H1 (cell line): ENCODE data around the gene CCL3. TPM values are rescaled to one million over a fixed set of nuclear protein-coding genes. Genes with fewer than 3 reads are reported as not detected.

Experiments used
- CTCF ChIA-PET: fragments of 300-600 bp; sonication (Branson Sonifier 250); formaldehyde crosslinking; loops from one replicate; lab custom pipeline; 2021; ENCODE audit not compliant: partially characterized antibody; lab: Charles Lee
- POLR2A ChIA-PET: fragments of 300-600 bp; sonication (Branson Sonifier 250); formaldehyde crosslinking; loops from one replicate; lab custom pipeline; 2021; ENCODE audit warnings: inconsistent platforms; ENCODE audit not compliant: partially characterized antibody; lab: Charles Lee
- DNase-seq, 2 experiments: peaks; one replicate each; pipeline versions ENCODE4 v3.0.0 to v3.0.0-alpha.2; 2010 to 2022; ENCODE audit warnings: low spot score in 2 of 2, low read depth in 1 of 2, mixed read lengths in 1 of 2
- FAIRE-seq: peaks from 2 replicates; lab custom pipeline; 2011; peaks lifted over from hg19 to GRCh38; lab: Jason Lieb, UNC
- H2AFZ ChIP-seq: 2 replicates; pipeline ENCODE4 v1.8.1; 2012; ENCODE audit warnings: low read length, inconsistent platforms
- H2AK5ac ChIP-seq: 2 replicates; pipeline ENCODE4 v1.6.1; 2013; ENCODE audit warnings: low read depth, low read length
- H2BK120ac ChIP-seq: replicated peaks from 2 replicates; pipeline ENCODE3; 2013; ENCODE audit warnings: low read depth, low read length, inconsistent platforms
- H2BK12ac ChIP-seq: 2 replicates; pipeline ENCODE4 v1.6.1; 2013; ENCODE audit warnings: low read depth, low read length
- H2BK15ac ChIP-seq: 2 replicates; pipeline ENCODE4 v1.6.1; 2013; ENCODE audit warnings: low read length
- H2BK20ac ChIP-seq: 2 replicates; pipeline ENCODE4 v1.6.1; 2013; ENCODE audit warnings: low read length
- H2BK5ac ChIP-seq: 2 replicates; pipeline ENCODE4 v1.6.1; 2013; ENCODE audit warnings: low read depth, low read length
- H3K14ac ChIP-seq: 2 replicates; pipeline ENCODE4 v1.6.1; 2013; ENCODE audit warnings: inconsistent platforms; ENCODE audit not compliant: insufficient read length
- H3K18ac ChIP-seq: 2 replicates; pipeline ENCODE4 v1.6.1; 2013; ENCODE audit warnings: low read length; ENCODE audit errors: extremely low read depth
- H3K23ac ChIP-seq: 2 replicates; pipeline ENCODE4 v1.6.1; 2013; ENCODE audit warnings: inconsistent platforms; ENCODE audit not compliant: insufficient read length
- H3K23me2 ChIP-seq: 2 replicates; pipeline ENCODE4 v1.6.1; 2013; ENCODE audit warnings: low read depth, low read length
- H3K27ac ChIP-seq: 2 replicates; pipeline ENCODE4 v1.6.1; 2011; ENCODE audit warnings: low read depth, low read length, inconsistent platforms
- H3K27me3 ChIP-seq, 4 experiments: replicated peaks in 1 of 4; 1 replicate in 1 of 4; 2 replicates in 3 of 4; pipeline versions ENCODE4 v1.6.1 to v1.8.1; 2011 to 2013; ENCODE audit warnings: low read length in 3 of 4, mild to moderate bottlenecking in 3 of 4, inconsistent platforms in 2 of 4, mixed read lengths in 2 of 4, moderate library complexity in 1 of 4; ENCODE audit not compliant: control insufficient read depth in 3 of 4, insufficient read depth in 3 of 4; ENCODE audit errors: extremely low read depth in 1 of 4
- H3K36me3 ChIP-seq, 4 experiments: 2 replicates each; pipeline versions ENCODE4 v1.6.1 to v1.8.1; 2011 to 2013; ENCODE audit warnings: mild to moderate bottlenecking in 4 of 4, low read length in 3 of 4, moderate library complexity in 2 of 4, control low read depth in 1 of 4, inconsistent platforms in 1 of 4; ENCODE audit not compliant: insufficient read depth in 4 of 4, control insufficient read depth in 2 of 4
- H3K4ac ChIP-seq: replicated peaks from 2 replicates; pipeline ENCODE3; 2013; ENCODE audit warnings: low read length, low read depth, mixed read lengths, inconsistent platforms; ENCODE audit not compliant: insufficient read length
- H3K4me1 ChIP-seq, 4 experiments: replicated peaks in 1 of 4; 1 replicate in 1 of 4; 2 replicates in 3 of 4; pipeline versions ENCODE4 v1.6.1 to v1.8.1; 2011 to 2013; ENCODE audit warnings: low read length in 3 of 4, inconsistent platforms in 2 of 4, mixed read lengths in 1 of 4; ENCODE audit not compliant: insufficient read depth in 4 of 4, control insufficient read depth in 3 of 4
- H3K4me2 ChIP-seq, 2 experiments: 2 replicates each; pipeline versions ENCODE4 v1.6.1 to v1.8.1; 2011 to 2013; ENCODE audit warnings: low read depth in 2 of 2, low read length in 2 of 2, control low read depth in 1 of 2, inconsistent platforms in 1 of 2, mild to moderate bottlenecking in 1 of 2; ENCODE audit not compliant: insufficient read depth in 1 of 2
- H3K4me3 ChIP-seq, 4 experiments: fragments of 200-600, 300-600 bp in 1 of 4; sonication (generic), shearing (Covaris generic), sonication (Bioruptor Twin) in 1 of 4; 2 replicates each; pipeline versions ENCODE4 v1.5.1 to v1.8.1; 2011 to 2016; ENCODE audit warnings: low read length in 4 of 4, low read depth in 3 of 4, control low read depth in 2 of 4, inconsistent platforms in 2 of 4, mild to moderate bottlenecking in 2 of 4, mixed read lengths in 1 of 4, moderate library complexity in 1 of 4; ENCODE audit not compliant: insufficient read depth in 2 of 4; ENCODE audit errors: extremely low read depth in 1 of 4
- H3K56ac ChIP-seq: replicated peaks from 2 replicates; pipeline ENCODE3; 2013; ENCODE audit warnings: low read depth, mild to moderate bottlenecking, mixed read lengths, low read length, inconsistent platforms; ENCODE audit not compliant: insufficient read length
- H3K79me1 ChIP-seq: 2 replicates; pipeline ENCODE4 v1.6.1; 2013; ENCODE audit warnings: low read depth, low read length, control low read depth
- H3K79me2 ChIP-seq, 2 experiments: 2 replicates each; pipeline versions ENCODE4 v1.6.1 to v1.8.1; 2012 to 2013; ENCODE audit warnings: low read length in 2 of 2, mild to moderate bottlenecking in 2 of 2, inconsistent platforms in 1 of 2; ENCODE audit not compliant: insufficient read depth in 2 of 2, control insufficient read depth in 1 of 2
- H3K9ac ChIP-seq, 4 experiments: replicated peaks in 1 of 4; 1 replicate in 1 of 4; 2 replicates in 3 of 4; pipeline versions ENCODE4 v1.6.1 to v1.8.1; 2011 to 2013; ENCODE audit warnings: low read depth in 3 of 4, low read length in 3 of 4, control low read depth in 2 of 4, mild to moderate bottlenecking in 2 of 4, moderate library complexity in 2 of 4, inconsistent platforms in 1 of 4; ENCODE audit errors: extremely low read depth in 1 of 4
- H3K9me3 ChIP-seq, 2 experiments: 2 replicates each; pipeline versions ENCODE4 v1.6.1 to v1.8.1; 2012 to 2013; ENCODE audit warnings: mild to moderate bottlenecking in 2 of 2, moderate library complexity in 2 of 2, control low read depth in 1 of 2, inconsistent platforms in 1 of 2, low read depth in 1 of 2, low read length in 1 of 2, mixed read lengths in 1 of 2; ENCODE audit not compliant: insufficient read depth in 2 of 2
- H4K20me1 ChIP-seq, 2 experiments: replicated peaks in 1 of 2; 2 replicates each; pipeline versions ENCODE3 to v1.8.1; 2011 to 2013; ENCODE audit warnings: inconsistent platforms in 2 of 2, low read length in 2 of 2, mild to moderate bottlenecking in 1 of 2; ENCODE audit not compliant: insufficient read depth in 2 of 2, control insufficient read depth in 1 of 2
- H4K5ac ChIP-seq: 2 replicates; pipeline ENCODE4 v1.6.1; 2013; ENCODE audit warnings: low read length, low read depth, mixed read lengths, inconsistent platforms; ENCODE audit not compliant: insufficient read length
- H4K8ac ChIP-seq: 2 replicates; pipeline ENCODE4 v1.8.0; 2013; ENCODE audit warnings: mild to moderate bottlenecking, moderate library complexity, low read length, inconsistent platforms; ENCODE audit not compliant: insufficient read depth; ENCODE audit errors: extremely low read depth
- H4K91ac ChIP-seq: replicated peaks from 2 replicates; pipeline ENCODE3; 2013; ENCODE audit warnings: low read length, mixed read lengths, inconsistent platforms; ENCODE audit not compliant: insufficient read length
- BCL11A ChIP-seq, 2 experiments: IDR thresholded peaks; one replicate each; pipeline ENCODE4 v1.6.1; 2011; ENCODE audit warnings: low read depth in 2 of 2, low read length in 2 of 2, mild to moderate bottlenecking in 2 of 2
- CEBPB ChIP-seq: IDR thresholded peaks from 2 replicates; pipeline ENCODE4 v1.6.1; 2012; ENCODE audit warnings: low read depth, low read length
- EGR1 ChIP-seq: IDR thresholded peaks from 2 replicates; pipeline ENCODE4 v1.6.1; 2011; ENCODE audit warnings: low read depth, low read length, borderline replicate concordance
- GTF2F1 ChIP-seq: IDR thresholded peaks from 2 replicates; pipeline ENCODE4 v1.6.1; 2012; ENCODE audit warnings: low read depth, low read length, improper control_type of control experiment, borderline replicate concordance
- MAFK ChIP-seq: IDR thresholded peaks from 2 replicates; pipeline ENCODE4 v1.6.1; 2012; ENCODE audit warnings: low read depth, mild to moderate bottlenecking, improper control_type of control experiment, low read length
- PHF8 ChIP-seq: fragments of 200-600 bp; sonication (generic); conservative IDR thresholded peaks from 2 replicates; pipeline ENCODE4 v1.7.1; 2012; ENCODE audit warnings: low read depth, mild to moderate bottlenecking, inconsistent platforms, low read length, moderate library complexity
- RBBP5 ChIP-seq: IDR thresholded peaks from 2 replicates; pipeline ENCODE4 v1.7.1; 2012; ENCODE audit warnings: low read depth, mild to moderate bottlenecking, inconsistent platforms, low read length, moderate library complexity, borderline replicate concordance
- RXRA ChIP-seq: IDR thresholded peaks from 2 replicates; pipeline ENCODE4 v1.6.1; 2011; ENCODE audit warnings: low read depth, mild to moderate bottlenecking, low read length, moderate library complexity; ENCODE audit not compliant: insufficient read depth
- SIRT6 ChIP-seq: IDR thresholded peaks from one replicate; pipeline ENCODE4 v1.7.1; 2012; ENCODE audit warnings: low read length, inconsistent platforms
- SIX5 ChIP-seq: IDR thresholded peaks from 2 replicates; pipeline ENCODE4 v1.6.1; 2011; ENCODE audit warnings: mild to moderate bottlenecking, low read depth, low read length
- SP4 ChIP-seq: IDR thresholded peaks from 2 replicates; pipeline ENCODE4 v1.6.1; 2012; ENCODE audit warnings: low read length, inconsistent platforms
- TCF12 ChIP-seq: IDR thresholded peaks from 2 replicates; pipeline ENCODE4 v1.6.1; 2011; ENCODE audit warnings: low read depth, mild to moderate bottlenecking, low read length
- TEAD4 ChIP-seq: IDR thresholded peaks from 2 replicates; pipeline ENCODE4 v1.6.1; 2012; ENCODE audit warnings: low read depth, low read length, inconsistent platforms, mixed read lengths
- YY1 ChIP-seq: IDR thresholded peaks from 2 replicates; pipeline ENCODE4 v1.6.1; 2011; ENCODE audit warnings: low read depth, mild to moderate bottlenecking, low read length
- ZNF274 ChIP-seq: IDR thresholded peaks from 2 replicates; pipeline ENCODE4 v1.7.0; 2012; ENCODE audit warnings: low read length, borderline replicate concordance; ENCODE audit errors: extremely low read depth
- WGBS, 2 experiments: shearing (Covaris generic) in 1 of 2; methylation state at CpG; one replicate each; pipeline versions ENCODE4 v1.1.6 to v1.1.7; 2013 to 2015; ENCODE audit warnings: low lambda C conversion rate in 2 of 2, mixed read lengths in 2 of 2, inconsistent platforms in 1 of 2, low coverage in 1 of 2, missing lambda C conversion rate in 1 of 2; ENCODE audit not compliant: insufficient replicate concordance in 2 of 2, insufficient coverage in 1 of 2, insufficient read length in 1 of 2; ENCODE audit errors: extremely low coverage in 1 of 2, missing lambda C conversion rate in 1 of 2; 5-methylcytosine and 5-hydroxymethylcytosine counted together
- polyA plus RNA-seq, 7 experiments: library from polyadenylated mRNA; depleted of rRNA in 3 of 7; stranded (reverse) in 5 of 7; unstranded in 2 of 7; fragments of >200 nt in 5 of 7; fragments of 200-250 nt in 2 of 7; gene quantifications; 1 replicate in 5 of 7; 2 replicates in 1 of 7; 4 replicates in 1 of 7; pipeline versions ENCODE4 v1.2.1 to v1.2.3, GENCODE V29; 2011 to 2013; ENCODE audit warnings: missing spikeins in 2 of 7, mixed read lengths in 2 of 7
- total RNA-seq: library from RNA; stranded (reverse); fragmentation: NEBNext Ultra II Directional; extraction: Animal tissue kit (Norgen Biotek cat#: 25700); gene quantifications from 2 replicates; pipeline ENCODE4 v1.2.1, GENCODE V29; 2021

The CCL3 gene
- total and polyA plus RNA-seq, 2 of the 8 experiments (the other 6 are each of a cell fraction or from before 2014, with no cell fraction given), result not detected

GRCh38 chr17:36074365-36074764, 15.6 kb downstream of the CCL3 start:
- Histone ChIP-seq H2BK20ac (no peak overlapping the region), H2BK120ac (no peak overlapping the region), H3K4me3 (no peak overlapping the region), H3K14ac (no peak overlapping the region), H3K23me2 (no peaks in the 10 kb centered on the region), H2AFZ (no peak overlapping the region), H2BK12ac (no peak overlapping the region), H3K79me1 (no peaks in the 10 kb centered on the region), H2AK5ac (no peak overlapping the region), H3K27ac (no peak overlapping the region), H3K36me3 (no peaks in the 10 kb centered on the region), H2BK5ac (no peak overlapping the region), H2BK15ac (no peak overlapping the region), H4K5ac (no peak overlapping the region), H3K9ac (no peak overlapping the region), H3K23ac (no peak overlapping the region), H3K4ac (no peak overlapping the region), H4K20me1 (no peaks in the 10 kb centered on the region), H3K56ac (no peak overlapping the region), H3K4me2 (no peak overlapping the region), H3K9me3 (no peaks in the 10 kb centered on the region), H3K27me3 (no peaks in the 10 kb centered on the region), H4K91ac (no peak overlapping the region), H3K4me1 (no peaks in the 10 kb centered on the region), H4K8ac (no peak overlapping the region), H3K79me2 (no peaks in the 10 kb centered on the region), H3K18ac (no peak overlapping the region)
- 82% methylated on average over 1 of the region's 1 CpG; no CpG with 5 or more reads in 1 of the 2 experiments for WGBS, 2 experiments
- DNase-seq (no peak), FAIRE-seq (no peak)
- ChIA-PET CTCF (interaction anchor here (0.8 to 5.2 kb wide), 3 partner anchors 65 to 96 kb away, joined by 3 to 33 read pairs (median 3); partner anchors contain the start of gene CCL16), POLR2A (no interaction called here)
- TF ChIP-seq RBBP5 (no peak), BCL11A (IDR thresholded peaks at IDR 0.05; ENCODE audit: low read depth in 2 of 2, low read length in 2 of 2) (no peak), TCF12 (no peak), CEBPB (no peak), GTF2F1 (no peak), RXRA (no peak), MAFK (no peak), TEAD4 (no peak), PHF8 (no peak), ZNF274 (no peak), SIRT6 (no peak), SIX5 (no peak), YY1 (no peak), SP4 (no peak), EGR1 (no peak)
